Measurements from ENCODE around the gene DDR2.
"Not testable (repeated sequence)": the region's sequence is repeated elsewhere in the genome, so short reads cannot be mapped to it uniquely, and the experiment has no call there.

DDR2 gene

DNA sequence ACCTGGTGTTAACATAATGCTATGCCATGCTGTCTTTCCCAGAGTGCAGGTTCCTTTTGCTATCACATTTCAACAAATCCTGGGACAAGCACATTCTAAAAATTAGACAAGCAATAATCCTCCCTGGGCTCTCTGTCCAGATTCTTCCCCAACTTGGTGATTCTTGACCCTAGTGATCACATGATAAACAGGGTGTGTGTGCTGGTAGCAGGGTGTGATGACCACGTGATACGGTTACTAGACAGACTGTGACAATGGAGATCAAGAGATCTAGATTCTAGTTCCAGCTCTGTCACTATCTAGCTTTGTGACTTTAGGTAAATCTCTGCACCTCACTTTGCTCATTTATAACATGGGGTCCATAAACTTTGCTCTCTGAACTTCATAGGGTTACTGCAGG is 96.3 kb downstream of the DDR2 start:
- in situ Hi-C loops (cut with HindIII; ENCODE audit: low pct_unique_long_range_greater_than_20kb, low sequenced_read_pairs) = no loop called here
- TF ChIP-seq JUND (IDR thresholded peaks at IDR 0.05; ENCODE audit: low read depth) = no peak
- DNase-seq (ENCODE audit: low read depth in 1 of 2, low spot score in 1 of 2) = no peak

DNA sequence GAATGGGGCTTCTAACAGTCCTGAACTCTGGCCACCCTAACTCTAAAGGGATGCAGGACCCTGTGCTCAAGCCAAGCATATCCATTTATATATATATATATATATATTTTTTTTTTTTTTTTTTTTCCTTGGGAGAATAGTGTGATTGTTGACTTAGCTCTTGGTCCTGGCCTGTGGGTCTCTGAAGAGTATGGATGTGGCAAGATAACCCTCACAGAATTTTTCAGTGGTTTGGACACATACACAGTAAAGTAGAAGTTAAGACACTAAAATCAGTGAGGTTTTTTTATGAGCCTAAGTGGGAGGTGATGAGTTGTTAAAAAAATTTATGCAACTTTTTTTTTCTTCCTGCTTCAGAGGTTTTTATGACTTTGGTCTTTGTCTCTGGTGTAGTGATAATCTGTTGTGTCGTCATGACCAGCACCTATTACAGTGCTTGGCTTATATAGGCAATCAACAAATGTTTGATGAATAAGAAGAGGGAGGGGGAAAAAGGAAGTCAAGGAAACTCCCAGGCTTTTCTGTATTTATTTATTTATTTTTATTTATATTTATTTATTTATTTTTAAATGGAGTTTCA is 97.0 kb downstream of the DDR2 start:
- in situ Hi-C loops (cut with HindIII; ENCODE audit: low pct_unique_long_range_greater_than_20kb, low sequenced_read_pairs) = not testable (repeated sequence)

DNA sequence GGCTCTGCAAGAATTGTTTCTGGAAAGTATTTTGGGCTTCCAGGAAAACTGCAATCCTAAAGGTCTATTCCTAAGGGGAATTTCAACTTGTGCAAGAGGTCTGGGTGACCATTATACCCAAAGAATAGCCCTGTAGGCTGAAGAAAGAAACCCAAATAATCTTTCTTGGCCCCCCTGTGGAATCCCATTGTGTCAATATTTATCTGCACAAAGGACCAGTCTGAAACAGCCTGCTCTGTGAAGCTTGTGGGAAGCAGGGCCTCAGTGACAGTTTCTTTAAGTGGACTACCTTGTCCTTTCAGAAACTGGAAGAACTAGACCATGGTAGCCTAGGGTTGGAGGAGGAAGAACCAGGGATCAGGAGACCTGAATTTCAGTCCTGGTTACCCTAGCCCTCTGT is 99.8 kb downstream of the DDR2 start:
- TF ChIP-seq JUND (IDR thresholded peaks at IDR 0.05; ENCODE audit: low read depth) = no peak
- peak in 1 of 2 experiments; percentile 42 for DNase-seq (ENCODE audit: low read depth in 1 of 2, low spot score in 1 of 2)
- in situ Hi-C loops (cut with HindIII; ENCODE audit: low pct_unique_long_range_greater_than_20kb, low sequenced_read_pairs) = no loop called here

More for the DNA sequence above, 97.0 kb downstream of the DDR2 start:
- not testable (repeated sequence) for DNase-seq (ENCODE audit: low read depth in 1 of 2, low spot score in 1 of 2)

DNA sequence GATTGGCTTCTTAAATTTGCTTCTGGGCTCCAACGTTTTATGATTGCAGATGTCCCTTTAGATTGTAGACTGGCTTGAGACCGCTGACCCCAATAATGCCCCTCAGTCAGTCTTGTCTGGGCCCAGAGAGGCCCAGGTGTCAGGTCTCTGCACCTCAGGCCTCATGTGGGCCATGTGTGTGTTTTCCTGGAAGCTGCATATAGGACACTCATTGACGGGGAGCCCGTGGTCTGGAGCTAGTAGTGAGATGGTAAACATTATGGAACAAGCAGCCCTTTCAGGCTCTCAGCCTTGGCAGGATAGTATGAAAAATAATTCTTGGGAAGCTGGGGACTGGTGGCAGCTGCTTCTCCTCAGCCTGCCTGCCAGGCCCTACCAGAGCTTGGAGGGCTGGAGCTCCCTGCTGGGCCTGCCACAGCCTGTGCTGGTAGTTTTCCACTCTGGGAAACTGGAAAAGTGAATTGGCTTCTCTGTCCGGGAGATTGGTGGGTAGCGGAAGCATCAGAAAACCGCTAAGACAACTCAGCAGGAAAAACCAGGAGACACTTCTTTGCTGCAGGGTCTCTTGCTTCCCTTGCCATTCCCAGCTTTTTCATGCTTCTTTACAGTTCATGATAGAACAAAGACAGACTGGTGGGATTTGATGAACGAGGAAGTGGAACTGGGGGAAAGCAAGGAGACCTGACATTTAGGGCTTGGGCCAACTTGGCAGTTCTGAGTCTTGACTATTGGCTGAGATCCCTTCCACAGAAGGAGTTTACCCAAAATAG is 100.5 kb downstream of the DDR2 start:
- DNase-seq (ENCODE audit: low read depth in 1 of 2, low spot score in 1 of 2) = peak in 1 of 2 experiments; percentile 38
- in situ Hi-C loops (cut with HindIII; ENCODE audit: low pct_unique_long_range_greater_than_20kb, low sequenced_read_pairs) = no loop called here
- no peak for TF ChIP-seq JUND (IDR thresholded peaks at IDR 0.05; ENCODE audit: low read depth)

DNA sequence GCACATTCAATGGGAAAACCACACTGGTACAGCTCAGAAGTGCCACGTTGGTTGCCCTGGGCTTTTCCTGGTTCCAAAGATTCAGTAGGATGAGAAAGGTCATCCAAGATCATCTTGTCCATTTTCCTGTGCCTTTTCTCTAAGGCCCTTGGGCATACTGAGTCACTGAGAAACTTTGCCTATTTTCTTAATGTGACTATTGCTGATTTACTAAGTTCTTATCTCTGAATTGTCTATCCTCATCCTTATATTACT is 101.0 kb downstream of the DDR2 start:
- no peak for TF ChIP-seq JUND (IDR thresholded peaks at IDR 0.05; ENCODE audit: low read depth)
- DNase-seq (ENCODE audit: low read depth in 1 of 2, low spot score in 1 of 2) = no peak
- in situ Hi-C loops (cut with HindIII; ENCODE audit: low pct_unique_long_range_greater_than_20kb, low sequenced_read_pairs) = no loop called here

DNA sequence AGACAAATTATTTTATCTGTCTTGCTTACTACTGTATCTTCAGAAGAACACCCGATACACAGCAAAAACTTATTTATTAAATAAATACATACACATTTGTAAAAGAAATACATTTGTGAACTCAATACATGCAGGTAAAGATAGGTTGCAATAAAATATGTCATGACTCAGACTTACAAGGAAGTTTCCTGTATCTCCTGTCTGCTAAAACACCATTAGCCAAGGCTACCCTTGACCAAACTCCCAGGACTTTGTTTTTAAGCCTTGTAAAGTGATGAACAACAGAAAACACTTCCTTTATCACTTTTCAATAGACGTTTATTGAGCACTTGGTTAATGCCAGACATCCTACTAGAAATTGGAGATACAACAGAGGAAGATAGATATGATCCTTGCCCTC is 101.8 kb downstream of the DDR2 start:
- in situ Hi-C loops (cut with HindIII; ENCODE audit: low pct_unique_long_range_greater_than_20kb, low sequenced_read_pairs) = no loop called here
- DNase-seq (ENCODE audit: low read depth in 1 of 2, low spot score in 1 of 2) = no peak
- TF ChIP-seq JUND (IDR thresholded peaks at IDR 0.05; ENCODE audit: low read depth) = no peak

DNA sequence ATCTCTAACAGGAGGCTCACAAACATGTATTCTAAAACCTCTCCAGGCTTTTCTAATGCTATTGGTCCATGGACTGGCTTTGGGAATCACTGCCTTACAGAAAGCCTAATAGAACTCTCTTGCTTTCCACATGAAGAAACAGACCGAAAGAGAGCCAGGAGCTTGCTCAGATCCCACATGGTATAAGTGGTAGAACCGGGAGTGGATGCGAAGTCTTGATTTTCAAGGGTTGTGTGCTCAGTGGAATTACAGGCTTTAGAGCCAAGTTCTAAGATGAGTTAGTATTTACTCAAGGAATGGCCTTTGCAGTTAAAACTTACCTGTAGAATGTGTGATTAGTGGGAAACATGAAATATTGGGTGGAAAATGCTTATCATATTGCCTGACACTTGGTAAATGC is 103.9 kb downstream of the DDR2 start:
- in situ Hi-C loops (cut with HindIII; ENCODE audit: low pct_unique_long_range_greater_than_20kb, low sequenced_read_pairs) = no loop called here
- TF ChIP-seq JUND (IDR thresholded peaks at IDR 0.05; ENCODE audit: low read depth) = no peak
- no peak for DNase-seq (ENCODE audit: low read depth in 1 of 2, low spot score in 1 of 2)

DNA sequence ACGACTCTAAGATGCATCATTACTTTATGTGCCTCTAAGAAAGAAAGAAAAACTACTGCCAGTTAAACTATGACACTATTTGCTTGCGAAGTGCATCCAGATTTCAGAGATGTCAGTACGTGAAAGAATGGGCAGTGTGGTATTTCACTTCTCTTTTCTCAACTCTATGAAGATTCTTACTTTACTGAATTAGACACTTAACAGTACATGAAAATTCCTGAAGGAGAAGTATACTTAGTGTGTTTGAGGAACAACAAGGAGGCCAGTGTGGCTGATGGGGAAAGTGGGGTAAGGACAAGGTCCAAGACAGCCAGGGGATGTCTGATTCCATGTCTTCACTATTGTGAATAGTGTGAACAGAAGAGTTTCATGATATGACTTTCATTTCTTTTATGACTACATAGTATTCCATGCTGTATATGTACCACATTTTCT is 104.4 kb downstream of the DDR2 start:
- no peak for TF ChIP-seq JUND (IDR thresholded peaks at IDR 0.05; ENCODE audit: low read depth)
- in situ Hi-C loops (cut with HindIII; ENCODE audit: low pct_unique_long_range_greater_than_20kb, low sequenced_read_pairs) = no loop called here
- DNase-seq (ENCODE audit: low read depth in 1 of 2, low spot score in 1 of 2) = no peak

DNA sequence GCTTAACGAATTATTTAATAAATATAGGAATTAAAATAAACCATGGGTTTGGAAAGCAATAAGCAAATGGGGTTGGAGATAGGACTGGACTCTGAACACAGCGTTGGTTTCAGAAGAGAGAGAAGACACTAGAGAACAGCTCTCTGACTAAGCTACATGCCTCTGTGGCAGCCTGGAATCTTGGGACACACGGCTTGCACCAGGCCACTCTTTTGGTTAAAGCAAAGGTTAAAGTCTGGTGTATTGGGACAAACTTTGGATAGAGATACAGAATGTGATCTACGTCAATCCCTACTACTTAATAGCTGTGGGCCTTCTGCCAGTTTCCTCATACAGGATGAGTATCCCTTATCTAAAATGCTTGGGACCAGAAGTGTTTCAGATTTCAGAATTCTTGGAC is 108.5 kb downstream of the DDR2 start:
- no peak for DNase-seq (ENCODE audit: low read depth in 1 of 2, low spot score in 1 of 2)
- in situ Hi-C loops (cut with HindIII; ENCODE audit: low pct_unique_long_range_greater_than_20kb, low sequenced_read_pairs) = no loop called here
- no peak for TF ChIP-seq JUND (IDR thresholded peaks at IDR 0.05; ENCODE audit: low read depth)

DNA sequence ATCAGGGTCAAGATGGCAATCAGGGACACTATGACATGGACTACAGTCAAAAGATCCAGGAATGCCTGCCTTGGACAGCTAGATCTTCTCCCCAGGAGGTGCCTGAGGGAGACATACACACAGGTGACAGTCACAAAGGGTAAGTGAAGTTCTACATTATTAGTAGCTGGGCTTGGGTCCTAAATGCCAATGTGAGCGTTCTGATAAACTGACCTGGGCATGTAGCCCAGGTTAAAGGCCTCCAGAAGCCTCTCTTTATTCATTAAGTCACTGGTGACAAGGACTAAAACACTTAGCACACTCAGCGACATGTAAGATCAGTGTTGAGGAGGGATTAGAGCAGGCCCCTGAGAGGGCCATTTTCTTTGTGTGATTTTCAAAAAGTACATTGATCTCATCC is 109.3 kb downstream of the DDR2 start:
- DNase-seq (ENCODE audit: low read depth in 1 of 2, low spot score in 1 of 2) = no peak
- in situ Hi-C loops (cut with HindIII; ENCODE audit: low pct_unique_long_range_greater_than_20kb, low sequenced_read_pairs) = no loop called here
- TF ChIP-seq JUND (IDR thresholded peaks at IDR 0.05; ENCODE audit: low read depth) = no peak

DNA sequence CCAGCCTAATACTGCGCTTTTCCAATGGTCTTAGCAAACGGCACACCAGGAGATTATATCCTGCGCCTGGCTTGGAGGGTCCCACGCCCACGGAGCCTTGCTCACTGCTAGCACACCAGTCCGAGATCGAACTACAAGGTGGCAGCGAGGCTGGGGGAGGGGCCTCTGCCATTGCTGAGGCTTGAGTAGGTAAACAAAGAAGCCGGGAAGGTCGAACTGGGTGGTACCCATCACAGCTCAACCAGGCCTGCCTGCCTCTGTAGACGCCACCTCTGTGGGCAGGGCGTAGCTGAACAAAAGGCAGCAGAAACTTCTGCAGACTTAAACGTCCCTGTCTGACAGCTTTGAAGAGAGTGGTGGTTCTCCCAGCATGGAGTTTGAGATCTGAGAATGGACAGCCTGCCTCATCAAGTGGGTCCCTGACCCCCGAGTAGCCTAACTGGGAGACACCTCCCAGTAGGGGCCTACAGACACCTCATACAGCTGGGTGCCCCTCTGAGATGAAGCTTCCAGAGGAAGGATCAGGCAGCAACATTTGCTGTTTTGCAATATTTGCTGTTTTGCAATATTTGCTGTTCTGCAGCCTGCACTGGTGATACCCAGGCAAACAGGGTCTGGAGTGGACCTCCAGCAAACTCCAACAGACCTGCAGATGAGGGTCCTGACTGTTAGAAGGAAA is 114.1 kb downstream of the DDR2 start:
- in situ Hi-C loops (cut with HindIII; ENCODE audit: low pct_unique_long_range_greater_than_20kb, low sequenced_read_pairs); DNase-seq (ENCODE audit: low read depth in 1 of 2, low spot score in 1 of 2): not testable (repeated sequence)

DNA sequence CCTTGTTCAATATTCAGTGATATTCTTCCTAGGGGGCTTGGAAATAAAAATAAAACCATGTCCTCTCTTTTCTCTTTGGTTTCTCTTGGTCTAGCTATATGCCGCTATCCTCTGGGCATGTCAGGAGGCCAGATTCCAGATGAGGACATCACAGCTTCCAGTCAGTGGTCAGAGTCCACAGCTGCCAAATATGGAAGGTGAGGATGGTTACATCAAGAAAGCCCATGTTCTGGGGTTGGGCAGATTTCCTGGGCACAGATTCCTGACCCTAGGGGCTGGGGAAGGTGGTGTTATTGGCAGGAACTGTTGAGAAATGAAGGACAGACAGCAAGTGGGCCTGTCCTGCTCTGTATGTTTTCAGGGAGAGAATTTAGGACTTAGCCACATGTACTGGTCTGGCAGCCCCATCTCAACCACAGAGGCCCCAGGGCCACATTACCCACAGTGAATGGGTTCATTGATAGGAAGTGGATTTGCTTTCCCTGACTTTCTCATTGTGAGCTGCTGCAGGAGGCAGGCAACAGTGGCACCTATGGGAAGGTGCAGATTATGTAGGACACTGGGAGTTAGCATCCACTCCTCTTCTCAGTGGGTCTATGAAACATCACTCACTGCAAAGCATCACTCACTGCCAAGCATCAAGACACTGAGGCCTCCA is 120.9 kb downstream of the DDR2 start:
- in situ Hi-C loops (cut with HindIII; ENCODE audit: low pct_unique_long_range_greater_than_20kb, low sequenced_read_pairs) = no loop called here
- DNase-seq (ENCODE audit: low read depth in 1 of 2, low spot score in 1 of 2) = peak in 1 of 2 experiments; percentile 23
- no peak for TF ChIP-seq JUND (IDR thresholded peaks at IDR 0.05; ENCODE audit: low read depth)

DNA sequence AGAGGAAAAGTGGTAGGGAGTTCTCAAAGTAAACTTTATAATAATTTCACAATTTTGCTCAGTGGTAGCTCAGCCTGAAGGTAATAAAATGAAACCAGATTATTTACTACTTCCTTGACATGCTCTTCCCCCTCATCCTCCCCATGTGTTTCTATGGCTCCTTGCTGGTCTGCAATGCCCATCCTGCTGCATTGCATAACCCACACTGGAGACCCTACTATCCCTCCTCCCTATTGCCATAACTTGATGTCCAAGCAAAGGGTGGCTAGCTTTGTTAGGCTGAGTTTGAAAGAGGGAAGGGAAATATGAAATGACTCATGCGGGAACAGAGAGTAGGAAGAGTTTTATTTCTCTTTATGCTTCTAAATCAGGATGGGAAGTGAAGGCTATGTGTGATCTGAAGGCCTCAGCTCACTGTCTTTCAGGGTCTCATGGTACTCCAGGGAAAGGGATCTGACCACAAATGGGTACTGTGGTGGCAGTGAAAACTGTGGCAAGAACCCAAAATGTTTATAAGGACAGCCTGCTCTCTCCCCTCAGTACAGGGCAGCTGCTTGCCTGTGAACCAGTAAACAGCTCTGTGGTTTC is 121.8 kb downstream of the DDR2 start:
- no peak for DNase-seq (ENCODE audit: low read depth in 1 of 2, low spot score in 1 of 2)
- in situ Hi-C loops (cut with HindIII; ENCODE audit: low pct_unique_long_range_greater_than_20kb, low sequenced_read_pairs) = no loop called here
- TF ChIP-seq JUND (IDR thresholded peaks at IDR 0.05; ENCODE audit: low read depth) = no peak
